C4-2B (cell line): ENCODE measurements around the gene SLC25A25.

Source experiments
- ZFX ChIP-seq: fragments of 450-650 bp; IDR thresholded peaks from 2 replicates; pipeline ENCODE4 v1.6.1; 2017
- TF ChIP-seq, protein P1 (sequence below): fragments of 450-650 bp; conservative IDR thresholded peaks from 2 replicates; pipeline ENCODE4 v1.5.1; 2017; ENCODE audit warnings: mild to moderate bottlenecking

DNA sequence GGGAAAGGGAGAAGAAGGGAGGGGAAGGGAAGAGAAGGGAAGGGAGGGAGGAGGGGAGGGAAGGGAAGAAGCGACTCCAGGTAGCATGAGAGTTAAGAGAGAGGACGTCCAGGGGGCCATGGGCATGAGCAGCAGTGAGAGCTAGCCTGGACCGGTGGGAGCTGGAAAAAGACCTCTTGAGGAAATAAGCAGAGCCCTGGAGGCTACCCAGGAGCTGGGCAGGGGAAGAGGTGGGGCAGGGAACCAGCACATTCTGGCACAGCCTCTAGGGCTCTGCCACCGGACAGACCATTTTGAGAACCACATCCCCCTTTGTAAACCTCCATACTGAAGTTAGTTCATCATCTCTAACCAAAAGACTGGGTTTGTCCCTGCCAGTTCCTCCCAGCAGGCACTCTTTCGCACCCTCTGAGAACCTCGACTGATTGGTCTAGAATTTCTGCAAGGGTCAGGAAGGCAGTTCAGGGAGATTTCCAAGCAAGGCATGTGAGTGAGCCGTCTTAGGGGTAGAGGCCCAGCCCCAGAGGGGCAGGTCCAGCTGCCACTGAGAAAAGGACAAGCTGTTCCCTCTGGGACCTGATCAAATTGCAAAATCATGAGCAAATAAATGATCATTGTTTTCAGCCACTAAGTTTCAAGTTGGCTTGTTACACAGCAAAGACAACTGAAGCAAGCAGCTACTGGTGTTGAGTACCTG, 12.5 kb upstream of the SLC25A25 start:
- TF ChIP-seq, protein P1, sequence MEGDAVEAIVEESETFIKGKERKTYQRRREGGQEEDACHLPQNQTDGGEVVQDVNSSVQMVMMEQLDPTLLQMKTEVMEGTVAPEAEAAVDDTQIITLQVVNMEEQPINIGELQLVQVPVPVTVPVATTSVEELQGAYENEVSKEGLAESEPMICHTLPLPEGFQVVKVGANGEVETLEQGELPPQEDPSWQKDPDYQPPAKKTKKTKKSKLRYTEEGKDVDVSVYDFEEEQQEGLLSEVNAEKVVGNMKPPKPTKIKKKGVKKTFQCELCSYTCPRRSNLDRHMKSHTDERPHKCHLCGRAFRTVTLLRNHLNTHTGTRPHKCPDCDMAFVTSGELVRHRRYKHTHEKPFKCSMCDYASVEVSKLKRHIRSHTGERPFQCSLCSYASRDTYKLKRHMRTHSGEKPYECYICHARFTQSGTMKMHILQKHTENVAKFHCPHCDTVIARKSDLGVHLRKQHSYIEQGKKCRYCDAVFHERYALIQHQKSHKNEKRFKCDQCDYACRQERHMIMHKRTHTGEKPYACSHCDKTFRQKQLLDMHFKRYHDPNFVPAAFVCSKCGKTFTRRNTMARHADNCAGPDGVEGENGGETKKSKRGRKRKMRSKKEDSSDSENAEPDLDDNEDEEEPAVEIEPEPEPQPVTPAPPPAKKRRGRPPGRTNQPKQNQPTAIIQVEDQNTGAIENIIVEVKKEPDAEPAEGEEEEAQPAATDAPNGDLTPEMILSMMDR, result no peak
- no peak for TF ChIP-seq ZFX
